Measurements from ENCODE around the gene ACTA1.
"Not testable (repeated sequence)": the region's sequence is repeated elsewhere in the genome, so short reads cannot be mapped to it uniquely, and the experiment has no call there.

ACTA1 gene

DNA sequence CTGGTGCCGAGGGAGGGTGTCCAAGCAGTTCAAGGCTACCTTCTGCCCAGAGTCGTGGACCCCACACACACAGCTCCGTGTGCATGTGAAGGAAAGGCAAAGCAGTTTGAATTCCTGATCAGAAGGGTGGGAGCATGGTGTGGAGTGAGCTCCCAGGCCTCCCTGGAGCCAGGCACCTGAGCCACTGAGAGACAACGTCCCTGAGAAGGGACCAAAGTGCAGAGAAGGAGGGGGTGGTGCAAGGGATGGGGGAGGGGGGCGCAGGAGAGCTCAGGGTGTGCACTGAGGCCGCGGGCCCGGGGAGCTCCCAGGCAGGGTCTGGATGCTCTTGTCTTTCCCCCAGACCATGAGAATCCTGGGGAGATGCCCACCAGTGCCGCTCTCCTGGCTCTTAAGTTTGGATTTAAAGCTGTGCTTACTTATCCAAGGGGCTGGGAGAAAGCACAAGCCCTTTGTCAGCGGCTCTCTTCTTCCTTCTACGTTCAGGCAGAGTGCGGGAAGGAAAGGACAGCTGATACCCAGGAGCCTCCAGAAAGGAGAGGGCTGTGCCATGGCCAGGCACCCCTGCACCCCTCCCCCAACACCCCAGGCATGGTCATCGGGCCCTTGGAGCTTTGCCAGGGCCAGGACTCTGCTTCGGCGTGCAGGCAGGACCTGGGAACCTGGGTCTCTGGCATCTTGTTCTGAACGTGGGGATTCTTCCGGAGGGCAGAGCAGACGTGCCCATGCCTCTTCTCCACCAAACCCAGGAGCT, 24.1 kb downstream of the ACTA1 start:
- DNase-seq (ENCODE audit: low read depth in 2 of 2): no peak

DNA sequence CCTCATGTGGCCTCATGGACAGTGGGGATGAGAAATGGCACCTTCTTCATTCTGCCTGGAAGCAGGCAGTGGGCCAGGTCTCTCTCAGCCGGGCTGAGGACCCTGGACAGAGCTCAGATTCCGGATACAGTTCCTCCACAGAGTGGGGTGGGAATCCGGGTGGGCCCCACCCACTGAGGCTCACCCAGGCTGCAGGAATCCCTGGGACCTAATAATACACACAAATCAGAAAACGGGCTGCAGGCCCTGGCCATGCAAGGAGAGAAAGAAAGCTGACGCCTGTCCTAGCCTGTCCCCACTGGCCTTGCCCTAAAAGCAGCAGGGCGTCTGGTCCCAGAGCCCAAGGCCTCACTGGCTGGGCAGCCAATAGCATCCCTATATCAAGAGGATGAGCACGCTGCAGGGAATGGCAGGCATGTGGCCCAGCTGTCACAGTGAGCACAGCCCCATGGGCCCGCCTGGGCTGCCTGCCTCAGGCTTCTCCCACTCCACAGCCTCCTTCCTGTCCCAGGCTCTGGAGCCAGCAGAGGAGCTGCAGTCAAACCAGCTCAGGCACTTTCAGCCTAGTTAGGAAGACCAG, 25.3 kb downstream of the ACTA1 start:
- no peak for DNase-seq (ENCODE audit: low read depth in 2 of 2)

DNA sequence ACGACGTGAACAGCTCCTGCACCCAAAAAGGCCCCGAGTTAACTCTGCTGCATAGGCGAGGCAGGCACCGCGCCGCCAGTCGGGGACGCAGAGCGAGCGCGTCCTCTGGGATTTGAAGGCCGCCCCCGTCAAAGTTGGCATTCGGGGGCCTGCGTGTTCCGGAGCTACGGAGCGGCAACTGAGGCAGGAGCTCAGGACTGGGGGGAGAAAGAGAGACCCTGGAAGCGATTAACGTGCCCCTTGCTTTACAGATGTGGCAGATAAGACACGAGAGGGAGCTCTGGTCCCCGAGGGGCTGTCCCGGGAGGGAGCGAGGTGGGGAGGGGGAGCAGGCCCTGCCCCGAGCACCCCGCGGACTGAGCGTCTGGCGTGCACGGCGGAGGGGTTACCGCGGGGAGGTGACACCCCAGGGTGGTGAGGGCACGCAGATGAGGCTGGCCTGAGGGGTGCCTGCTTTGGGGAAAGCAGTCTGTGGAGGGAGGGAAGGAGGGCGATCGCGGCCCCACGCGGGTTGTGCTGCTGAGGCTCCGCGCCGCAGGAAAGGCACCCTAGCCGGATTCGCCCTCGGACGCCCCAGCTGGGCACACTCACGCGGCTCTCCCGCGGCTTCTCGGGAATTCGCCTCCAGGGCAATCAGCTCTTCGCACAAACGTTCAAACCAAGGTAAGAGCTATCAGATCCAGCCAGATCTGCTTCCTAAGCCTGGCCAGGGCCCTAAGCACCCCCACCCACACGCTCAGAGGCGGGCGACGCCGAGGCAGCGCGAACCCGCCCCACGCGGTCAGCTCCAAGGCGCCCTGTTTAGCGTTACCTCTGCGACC, 26.5 kb downstream of the ACTA1 start:
- DNase-seq (ENCODE audit: low read depth in 2 of 2): no peak

DNA sequence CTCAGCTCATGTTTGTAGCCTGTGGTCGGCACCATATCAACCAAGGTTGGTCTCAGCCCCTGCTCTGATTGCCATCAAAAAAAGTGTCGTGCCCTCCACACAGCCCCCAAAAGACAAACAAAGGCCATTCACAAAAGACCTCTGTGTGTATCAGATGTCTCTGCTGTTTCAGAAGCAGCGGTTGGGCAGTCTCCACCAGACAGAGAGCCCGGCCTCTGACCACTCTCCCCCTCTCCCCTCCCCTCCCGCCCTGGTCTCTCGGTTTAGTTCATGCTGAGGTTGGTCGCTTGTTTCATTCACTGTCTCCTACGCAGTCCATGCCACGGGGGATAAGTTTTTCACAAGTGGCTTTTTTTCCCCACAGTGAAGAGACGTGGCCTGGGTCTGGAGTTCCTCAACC, 27.1 kb downstream of the ACTA1 start:
- no peak for DNase-seq (ENCODE audit: low read depth in 2 of 2)

DNA sequence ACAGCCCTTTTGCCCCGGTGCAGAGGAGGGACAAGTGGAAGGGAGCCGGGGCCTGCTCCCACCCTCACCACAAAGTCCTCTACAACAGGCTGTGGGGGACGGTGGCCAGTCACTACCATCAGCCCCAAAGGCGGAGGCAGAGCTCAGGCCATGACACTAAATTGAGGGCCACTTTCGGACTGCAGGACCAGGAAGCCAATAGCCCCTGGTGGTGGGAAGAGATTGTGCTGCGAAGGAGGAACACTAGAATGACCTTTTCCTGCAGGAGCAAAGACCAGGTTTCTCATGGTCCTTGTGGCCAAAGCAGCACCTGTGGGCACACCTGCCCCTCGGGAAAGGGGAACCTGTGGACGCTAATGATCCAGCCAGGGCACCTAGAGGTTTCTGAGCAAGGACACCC, 30.3 kb downstream of the ACTA1 start:
- no peak for DNase-seq (ENCODE audit: low read depth in 2 of 2)

DNA sequence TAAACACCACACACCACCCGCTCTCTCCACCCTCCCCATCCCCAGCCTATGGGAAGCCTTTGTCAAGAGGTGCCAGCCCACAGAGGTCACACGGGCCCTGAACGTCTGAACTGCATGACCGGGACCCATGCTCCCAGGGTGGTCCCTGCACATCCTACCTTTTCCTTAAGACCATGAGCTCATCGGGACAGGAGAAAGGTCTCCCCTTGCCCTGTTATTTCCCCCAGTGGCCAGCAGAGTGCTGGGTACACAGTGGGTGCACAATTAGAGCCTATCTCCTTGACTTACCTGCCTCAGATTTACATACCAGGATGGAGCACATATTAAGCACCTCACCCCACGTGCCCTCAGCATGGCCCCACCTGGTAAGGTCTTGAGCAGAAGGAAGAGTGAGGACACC, 30.9 kb downstream of the ACTA1 start:
- DNase-seq (ENCODE audit: low read depth in 2 of 2): no peak

DNA sequence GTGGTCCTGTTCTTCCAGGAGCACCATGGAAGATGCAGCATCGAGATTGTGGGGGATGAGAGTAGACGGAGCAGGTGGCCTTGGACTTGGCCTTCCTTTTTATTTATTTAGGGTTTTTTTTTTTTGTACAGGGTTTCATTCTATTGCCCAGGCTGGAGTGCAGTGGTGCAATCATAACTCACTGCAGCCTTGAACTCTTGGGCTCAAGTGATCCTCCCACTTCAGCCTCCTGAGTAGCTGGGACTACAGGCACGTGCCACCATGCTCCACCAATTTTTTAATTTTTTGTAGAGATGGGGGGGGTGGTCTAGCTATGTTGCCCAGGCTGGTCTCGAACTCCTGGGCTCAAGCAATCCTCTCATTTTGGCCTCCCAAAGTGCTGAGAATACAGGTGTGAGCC, 31.6 kb downstream of the ACTA1 start:
- DNase-seq (ENCODE audit: low read depth in 2 of 2): not testable (repeated sequence)

DNA sequence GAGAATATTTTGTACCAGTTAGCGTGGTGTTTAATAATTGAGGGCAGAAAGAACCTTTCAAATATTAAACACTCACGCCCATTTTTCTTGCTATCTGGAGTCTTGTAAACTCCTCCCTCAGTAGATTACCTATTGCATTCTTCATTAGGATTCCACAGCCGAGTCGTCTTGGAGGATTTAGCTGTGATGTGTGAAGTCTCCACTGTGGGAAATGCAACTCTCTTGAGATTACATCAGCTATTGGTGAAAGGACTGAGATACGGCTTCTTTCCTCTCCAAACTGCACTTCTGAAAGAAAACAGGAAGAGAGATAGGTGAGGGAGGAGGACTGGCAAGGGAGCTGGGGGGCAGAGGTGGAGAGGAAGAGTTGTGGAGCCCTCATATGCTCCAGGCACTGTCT, 36.1 kb downstream of the ACTA1 start:
- no peak for DNase-seq (ENCODE audit: low read depth in 2 of 2)

DNA sequence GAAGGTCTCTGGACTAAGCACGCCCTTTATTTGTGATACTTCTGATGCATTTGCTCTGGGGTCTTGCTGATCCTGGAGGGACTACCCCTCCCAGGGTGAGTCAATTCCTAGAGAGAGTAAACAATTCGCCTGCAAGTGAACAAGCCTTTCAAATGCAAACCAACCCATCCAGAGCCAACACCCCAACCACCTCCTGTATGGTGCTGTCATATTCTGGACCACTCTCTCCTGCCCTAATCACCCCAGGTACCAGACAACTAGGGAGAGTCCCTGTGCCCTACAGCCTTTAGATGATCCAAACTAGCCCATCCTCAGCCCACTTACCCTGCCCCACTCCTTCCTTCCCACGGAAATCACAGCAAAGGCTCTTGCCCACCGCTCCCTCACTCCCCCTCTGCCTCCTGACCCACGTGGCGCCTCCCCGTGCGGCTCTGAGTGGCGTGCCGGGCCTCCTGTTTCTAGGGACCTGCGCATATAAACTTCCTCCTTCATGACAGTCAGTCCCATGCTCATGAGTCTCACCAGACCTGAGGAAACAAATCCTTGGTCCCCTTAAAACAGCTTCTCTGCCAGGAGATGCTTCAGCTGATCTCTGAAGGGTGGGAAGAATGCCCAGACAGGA, 37.2 kb downstream of the ACTA1 start:
- DNase-seq (ENCODE audit: low read depth in 2 of 2): no peak

DNA sequence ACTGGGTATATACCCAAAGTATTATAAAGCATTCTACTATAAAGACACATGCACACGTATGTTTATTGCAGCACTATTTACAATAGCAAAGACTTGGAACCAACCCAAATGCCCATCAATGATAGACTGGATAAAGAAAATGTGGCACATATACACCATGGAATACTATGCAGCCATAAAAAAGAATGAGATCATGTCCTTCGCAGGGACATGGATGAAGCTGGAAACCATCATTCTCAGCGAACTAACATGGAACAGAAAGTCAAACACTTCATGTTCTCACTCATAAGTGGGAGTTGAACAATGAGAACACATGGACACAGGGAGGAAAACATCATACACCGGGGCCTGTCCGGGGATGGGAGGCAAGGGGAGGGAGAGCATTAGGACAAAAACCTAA, 39.4 kb downstream of the ACTA1 start:
- DNase-seq (ENCODE audit: low read depth in 2 of 2): not testable (repeated sequence)

DNA sequence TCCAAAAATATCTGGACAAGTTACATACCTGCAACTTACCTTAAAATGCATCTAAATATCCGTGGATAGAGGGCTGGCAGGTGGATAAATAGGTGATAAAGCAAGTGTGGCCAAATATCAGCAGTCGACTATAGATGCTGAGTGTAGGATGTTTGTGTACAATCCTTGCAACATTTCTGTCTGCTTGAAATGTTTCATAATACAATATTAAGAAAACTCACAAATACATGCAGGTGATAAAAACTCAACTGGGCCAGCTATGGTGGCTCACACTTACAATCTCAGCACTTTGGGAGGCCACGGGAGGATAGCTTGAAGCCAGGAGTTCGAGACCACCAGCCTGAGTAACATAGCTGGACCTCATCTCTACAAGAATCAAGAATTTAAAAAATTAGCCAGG, 41.0 kb downstream of the ACTA1 start:
- DNase-seq (ENCODE audit: low read depth in 2 of 2): no peak

DNA sequence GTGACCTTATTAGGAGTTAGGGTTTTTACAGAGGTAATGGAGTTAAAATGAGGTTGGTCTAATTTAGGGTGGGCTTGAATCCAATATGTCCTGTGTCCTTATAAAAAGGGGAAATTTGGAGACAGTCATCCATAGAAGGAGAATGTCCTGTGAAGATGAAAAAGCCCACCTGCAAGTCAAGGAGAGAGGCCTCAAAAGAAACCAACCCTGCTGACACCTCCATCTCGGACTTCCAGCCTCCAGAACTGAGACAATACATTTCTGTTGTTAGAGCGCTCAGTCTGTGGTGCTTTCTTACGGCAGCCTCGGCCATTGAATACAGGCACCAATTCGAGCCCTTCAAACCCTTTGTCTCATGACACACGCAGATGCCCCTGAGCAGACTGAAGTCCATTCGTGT, 43.8 kb downstream of the ACTA1 start:
- no peak for DNase-seq (ENCODE audit: low read depth in 2 of 2)

DNA sequence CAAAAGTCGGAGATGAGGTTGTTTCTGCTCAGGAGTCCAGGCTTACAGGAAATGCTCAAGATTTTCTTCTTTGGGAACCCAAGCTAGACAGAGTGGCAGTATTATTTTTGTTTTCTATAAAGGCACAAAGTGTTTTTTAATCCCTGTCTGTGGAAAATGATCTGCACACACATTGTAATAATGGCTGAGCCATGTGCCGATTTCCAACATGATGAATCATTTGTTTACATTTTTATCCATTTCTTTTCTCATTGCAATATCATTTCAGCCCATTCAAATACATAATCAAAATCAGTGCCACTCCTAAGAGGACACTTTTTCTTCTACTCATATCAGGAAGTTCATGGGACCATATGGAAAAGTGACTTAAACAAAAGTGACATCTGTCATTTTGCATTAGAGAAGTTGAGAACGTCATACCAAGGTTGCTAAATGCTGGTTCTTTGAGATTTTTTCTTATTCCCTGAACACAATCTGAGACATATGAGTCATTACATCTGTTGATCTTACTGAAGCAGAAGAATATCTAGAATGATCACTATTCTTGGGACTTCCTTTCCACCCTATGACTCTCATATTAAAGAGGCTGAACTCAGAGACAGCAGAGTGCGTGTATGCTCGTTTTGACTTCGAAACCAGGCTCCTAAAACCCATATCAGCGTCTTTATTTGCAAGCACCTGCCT, 44.9 kb downstream of the ACTA1 start:
- DNase-seq (ENCODE audit: low read depth in 2 of 2): no peak

DNA sequence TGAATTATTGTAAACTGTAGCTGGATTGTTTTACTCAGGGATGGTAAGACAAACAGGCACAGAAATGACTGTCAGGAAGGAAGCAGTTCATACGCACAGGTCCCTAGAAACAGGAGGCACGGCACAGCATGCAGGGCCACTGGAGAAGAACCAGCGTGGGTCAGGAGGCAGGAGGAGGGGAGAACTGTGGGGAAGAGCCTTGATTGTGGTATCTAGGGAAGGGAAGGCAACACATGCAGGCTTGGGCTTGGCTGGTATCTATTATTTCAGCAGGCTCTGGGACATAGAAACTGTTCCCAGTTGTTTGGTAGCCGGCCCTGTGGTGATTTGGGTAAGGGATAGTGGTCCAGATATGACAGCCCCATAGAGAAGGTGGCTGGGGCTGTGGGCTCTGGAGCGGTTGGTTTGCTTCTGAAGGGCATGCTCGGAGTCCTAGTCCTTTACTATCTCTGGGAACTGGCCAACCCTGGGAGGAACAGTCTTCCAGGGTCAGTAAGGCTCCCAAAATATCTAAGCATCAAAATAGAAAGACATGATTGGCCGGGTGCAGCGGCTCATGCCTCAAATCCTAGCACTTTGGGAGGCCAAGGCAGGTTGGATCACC, 47.9 kb downstream of the ACTA1 start:
- DNase-seq (ENCODE audit: low read depth in 2 of 2): no peak

DNA sequence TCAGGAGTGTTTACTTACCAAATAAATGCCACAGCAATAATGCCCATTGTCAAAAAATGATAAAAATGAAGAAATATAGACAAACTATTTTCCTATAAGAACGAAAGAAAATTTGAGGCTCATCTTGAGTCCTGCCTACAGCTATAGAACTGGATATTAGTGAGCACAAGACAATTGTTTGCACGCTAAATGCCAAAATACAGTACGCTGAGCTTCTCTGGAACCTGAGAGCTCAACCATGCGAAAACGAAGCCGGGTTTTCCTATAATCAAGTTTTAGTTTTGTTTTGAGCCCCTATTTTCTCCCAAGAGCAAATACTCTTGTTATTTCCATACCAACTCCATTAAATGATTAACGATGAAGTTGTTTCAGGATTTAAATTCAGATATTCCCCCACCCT, 49.1 kb downstream of the ACTA1 start:
- no peak for DNase-seq (ENCODE audit: low read depth in 2 of 2)

DNA sequence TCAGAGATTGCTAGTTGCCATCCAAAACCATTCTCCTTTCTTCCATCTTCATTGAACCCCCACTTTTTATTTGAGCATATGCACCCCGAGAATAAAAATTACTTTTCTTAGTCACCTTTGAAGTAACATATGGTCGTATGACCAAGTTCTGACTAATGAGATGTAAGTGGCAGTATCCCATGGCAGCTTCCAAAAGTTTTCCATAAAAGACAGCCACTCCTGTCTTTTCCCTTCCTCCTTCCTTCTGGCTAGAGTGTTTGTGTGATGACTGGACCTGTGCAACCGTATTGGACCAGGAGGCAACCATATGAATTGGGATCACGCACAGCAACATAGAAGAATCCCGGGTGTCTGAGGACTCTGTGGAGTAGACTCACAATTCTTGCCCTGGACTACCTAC, 49.9 kb downstream of the ACTA1 start:
- no peak for DNase-seq (ENCODE audit: low read depth in 2 of 2)

DNA sequence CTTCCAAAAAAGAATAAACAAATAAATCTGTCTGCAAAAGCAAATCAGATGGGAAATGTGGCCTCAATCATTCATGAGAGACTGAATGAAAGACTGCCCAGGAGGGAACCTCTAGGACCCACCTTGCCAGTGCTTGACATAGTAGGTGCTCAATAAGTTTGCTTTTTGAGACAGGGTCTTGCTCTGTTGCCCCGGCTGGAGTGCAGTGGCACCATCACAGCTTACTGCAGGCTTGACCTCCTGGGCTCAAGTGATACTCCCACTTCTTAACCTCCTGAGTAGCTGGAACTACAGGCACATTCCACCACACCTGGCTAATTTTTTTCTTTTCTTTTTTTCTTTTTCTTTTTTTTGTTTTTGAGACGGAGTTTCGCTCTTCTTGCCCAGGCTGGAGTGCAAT, 50.7 kb downstream of the ACTA1 start:
- no peak for DNase-seq (ENCODE audit: low read depth in 2 of 2)
